Upper lobe of left lung (tissue), 6 donors: ENCODE measurements around the gene KIAA1958. TPM values are rescaled to one million over a fixed set of nuclear protein-coding genes. Genes with fewer than 3 reads are reported as not detected.

Source experiments
- ATAC-seq, 2 donors: fragments of 200-7000 bp; cut with Tn5 transposase; one replicate each; pipeline ENCODE4 v1.9.1; 2022; ENCODE audit warnings: mild to moderate bottlenecking in 2 of 2, moderate library complexity in 2 of 2; ENCODE audit not compliant: low FRiP score in 2 of 2
- DNase-seq, 2 donors: peaks; one replicate each; pipeline ENCODE4 v3.0.0-alpha.2; 2019 to 2020
- H3K27ac ChIP-seq, 4 donors: fragments of 200-600 bp; sonication (generic); one replicate each; pipeline ENCODE4 v1.5.1; 2016 to 2019
- H3K27me3 ChIP-seq, 4 donors: fragments of 200-600 bp; sonication (generic); one replicate each; pipeline ENCODE4 v1.5.1; 2017 to 2019
- H3K36me3 ChIP-seq, 4 donors: fragments of 200-600 bp; sonication (generic); one replicate each; pipeline ENCODE4 v1.5.1; 2016 to 2019
- H3K4me1 ChIP-seq, 4 donors: fragments of 200-600 bp; sonication (generic); one replicate each; pipeline ENCODE4 v1.5.1; 2018 to 2019
- H3K4me3 ChIP-seq, 4 donors: fragments of 200-600 bp; sonication (generic); one replicate each; pipeline ENCODE4 v1.5.1; 2017 to 2019; ENCODE audit warnings: mild to moderate bottlenecking in 2 of 4, moderate library complexity in 1 of 4
- H3K9me3 ChIP-seq, 4 donors: fragments of 200-600 bp; sonication (generic); one replicate each; pipeline ENCODE4 v1.5.1; 2018 to 2019
- CTCF ChIP-seq, 6 experiments: fragments of 450-650 bp in 4 of 6; fragments of 200-600 bp in 2 of 6; sonication (generic) in 2 of 6; IDR thresholded peaks; one replicate each; pipeline ENCODE4 v1.5.1; 2016 to 2019; ENCODE audit warnings: antibody characterized with exemption in 6 of 6
- EP300 ChIP-seq, 4 donors: sonication (generic); formaldehyde crosslinking; IDR thresholded peaks; one replicate each; pipeline ENCODE4 v1.5.1; 2017; ENCODE audit warnings: antibody characterized with exemption in 4 of 4, control low read depth in 2 of 4
- POLR2A ChIP-seq, 4 donors: fragments of 450-650 bp; IDR thresholded peaks; one replicate each; pipeline ENCODE4 v1.5.1; 2016 to 2017; ENCODE audit warnings: antibody characterized with exemption in 4 of 4, mild to moderate bottlenecking in 2 of 4
- POLR2AphosphoS5 ChIP-seq, 2 donors: sonication (generic); formaldehyde crosslinking; IDR thresholded peaks; one replicate each; pipeline ENCODE4 v1.5.1; 2017; ENCODE audit warnings: antibody characterized with exemption in 2 of 2
- WGBS, 2 donors: methylation state at CpG; one replicate each; pipeline ENCODE4 v1.1.5; 2017 to 2018; 5-methylcytosine and 5-hydroxymethylcytosine counted together
- total RNA-seq, 6 donors: library from RNA; depleted of rRNA in 4 of 6; stranded (reverse); fragments of >200 nt in 4 of 6; gene quantifications; one replicate each; pipeline versions ENCODE4 v1.1.0 to v1.2.1, GENCODE V29; 2016 to 2021
- donor health status: DM: no; HTN: no; CAD: no; lungs with moderate emphysema.
- donor health status: DM: no; HTN: yes; CAD: no; lungs with severe emphysema.

Gene KIAA1958
- total RNA-seq, 6 donors from 2014 or later, result 9.2 to 21.1 (median 14.2) TPM

GRCh38 chr9:112608851-112609250 lies 122.2 kb downstream of the KIAA1958 start:
- Histone ChIP-seq H3K27me3 (no peaks in the 10 kb centered on the region), H3K36me3 (no peaks in the 10 kb centered on the region), H3K4me1 (no peaks in the 10 kb centered on the region), H3K9me3 (no peaks in the 10 kb centered on the region), H3K4me3 (no peak overlapping the region), H3K27ac (no peak overlapping the region)
- no peak for TF ChIP-seq EP300 (IDR thresholded peaks at IDR 0.05)
- TF ChIP-seq CTCF (IDR thresholded peaks at IDR 0.05), result no peak
- no peak for TF ChIP-seq POLR2AphosphoS5 (IDR thresholded peaks at IDR 0.05)
- no peak for TF ChIP-seq POLR2A (IDR thresholded peaks at IDR 0.05)
- WGBS, 2 donors, result 96 to 100% methylated on average over 1 of the region's 1 CpG
- ATAC-seq (no peak), DNase-seq (no peak)

- WGBS, 2 donors, result 45 to 72% methylated on average over 2 of the region's 2 CpGs
- Histone ChIP-seq H3K4me1 (no peaks in the 10 kb centered on the region), H3K27ac (no peak overlapping the region), H3K4me3 (no peak overlapping the region), H3K9me3 (no peaks in the 10 kb centered on the region), H3K36me3 (peaks cover 0 to 6% (median 0%) of the 10 kb centered on the region in 4 donors), H3K27me3 (no peaks in the 10 kb centered on the region)
- TF ChIP-seq EP300 (IDR thresholded peaks at IDR 0.05) (no peak), CTCF (IDR thresholded peaks at IDR 0.05) (no peak), POLR2AphosphoS5 (IDR thresholded peaks at IDR 0.05) (no peak), POLR2A (IDR thresholded peaks at IDR 0.05) (no peak)
- ATAC-seq (no peak), DNase-seq (no peak)
Observed at GRCh38 chr9:112615584-112616266, 129.1 kb downstream of the KIAA1958 start.

- 75 to 84% methylated on average over 8 of the region's 8 CpGs for WGBS, 2 donors
- ATAC-seq (no peak), DNase-seq (no peak)
- Histone ChIP-seq H3K9me3 (no peaks in the 10 kb centered on the region), H3K27me3 (no peaks in the 10 kb centered on the region), H3K4me3 (no peak overlapping the region), H3K4me1 (no peaks in the 10 kb centered on the region), H3K36me3 (peaks cover 0 to 6% (median 0%) of the 10 kb centered on the region in 4 donors), H3K27ac (no peak overlapping the region)
- TF ChIP-seq CTCF (IDR thresholded peaks at IDR 0.05), result no peak
- no peak for TF ChIP-seq EP300 (IDR thresholded peaks at IDR 0.05)
- no peak for TF ChIP-seq POLR2A (IDR thresholded peaks at IDR 0.05)
- no peak for TF ChIP-seq POLR2AphosphoS5 (IDR thresholded peaks at IDR 0.05)
Observed at GRCh38 chr9:112617371-112617770, 130.7 kb downstream of the KIAA1958 start.

- H3K4me1 ChIP-seq, result no peaks in the 10 kb centered on the region
- no peaks in the 10 kb centered on the region for H3K9me3 ChIP-seq
- 95 to 96% methylated on average over 11 to 21 of the region's 21 CpGs for WGBS, 2 donors
- H3K27ac ChIP-seq, result no peak overlapping the region
- TF ChIP-seq POLR2A (IDR thresholded peaks at IDR 0.05) (no peak), CTCF (IDR thresholded peaks at IDR 0.05) (no peak), EP300 (IDR thresholded peaks at IDR 0.05) (no peak), POLR2AphosphoS5 (IDR thresholded peaks at IDR 0.05) (no peak)
- H3K4me3 ChIP-seq, result no peak overlapping the region
- peak in 1 of 2 donors; percentile 69 for DNase-seq
- peaks cover 0 to 6% (median 0%) of the 10 kb centered on the region in 4 donors for H3K36me3 ChIP-seq
- H3K27me3 ChIP-seq, result no peaks in the 10 kb centered on the region
- ATAC-seq, result peak in 1 of 2 donors; percentile 53
Observed at GRCh38 chr9:112618385-112619009, 131.9 kb downstream of the KIAA1958 start.
